B cell (primary cell): ENCODE measurements around the gene B3GALT6. TPM values are rescaled to one million over a fixed set of nuclear protein-coding genes. Genes with fewer than 3 reads are reported as not detected.

Experiments used
- ATAC-seq: fragments of 200-7000 bp; cut with Tn5 transposase; one replicate; pipeline ENCODE4 v1.10.0; 2021; ENCODE audit warnings: low read depth, mild to moderate bottlenecking, moderate number of reproducible peaks, moderate library complexity
- CTCF ChIA-PET: fragments of 350-600 bp; sonication (Branson Sonifier 250); formaldehyde crosslinking; loops from one replicate; lab custom pipeline; 2021; ENCODE audit warnings: antibody characterized with exemption, inconsistent platforms; lab: Charles Lee
- POLR2A ChIA-PET: fragments of 350-600 bp; sonication (Branson Sonifier 250); formaldehyde crosslinking; loops from one replicate; lab custom pipeline; 2021; ENCODE audit warnings: antibody characterized with exemption; lab: Charles Lee
- DNase-seq: peaks from one replicate; pipeline ENCODE4 v3.0.0; 2013
- H2AFZ ChIP-seq: 2 replicates; pipeline ENCODE4 v1.6.1; 2012; ENCODE audit warnings: mild to moderate bottlenecking, low read depth, low read length; ENCODE audit not compliant: insufficient read depth, poor library complexity, severe bottlenecking
- H3K27ac ChIP-seq, 2 donors: 1 replicate in 1 of 2; 2 replicates in 1 of 2; pipeline ENCODE4 v1.5.1; 2012 to 2013; ENCODE audit warnings: low read length in 2 of 2, mild to moderate bottlenecking in 2 of 2, moderate library complexity in 1 of 2
- H3K27me3 ChIP-seq, 4 experiments: fragments of 200-600 bp in 1 of 4; sonication (generic) in 1 of 4; replicated peaks in 1 of 4; 1 replicate in 2 of 4; 2 replicates in 2 of 4; pipeline versions ENCODE4 v1.6.1 to v1.7.0; 2013 to 2016; ENCODE audit warnings: low read length in 3 of 4, mild to moderate bottlenecking in 2 of 4, mixed read lengths in 1 of 4, moderate library complexity in 1 of 4; ENCODE audit not compliant: insufficient read depth in 4 of 4, control insufficient read depth in 3 of 4; ENCODE audit errors: control extremely low read depth in 1 of 4
- H3K36me3 ChIP-seq, 2 experiments: replicated peaks in 1 of 2; 1 replicate in 1 of 2; 2 replicates in 1 of 2; pipeline versions ENCODE4 v1.6.1 to v1.7.1; 2013; ENCODE audit warnings: low read length in 1 of 2; ENCODE audit not compliant: insufficient read depth in 2 of 2, control insufficient read depth in 1 of 2; ENCODE audit errors: control extremely low read depth in 1 of 2, extremely low read depth in 1 of 2
- H3K4me1 ChIP-seq, 2 donors: fragments of 200-600 bp in 1 of 2; sonication (generic) in 1 of 2; 1 replicate in 1 of 2; 2 replicates in 1 of 2; pipeline versions ENCODE4 v1.5.1 to v1.6.1; 2013 to 2017; ENCODE audit warnings: low read length in 2 of 2; ENCODE audit not compliant: control insufficient read depth in 2 of 2, insufficient read depth in 2 of 2
- H3K4me2 ChIP-seq: replicated peaks from 2 replicates; pipeline ENCODE3; 2012; ENCODE audit warnings: mild to moderate bottlenecking, low read depth, low read length; ENCODE audit not compliant: poor library complexity, severe bottlenecking
- H3K4me3 ChIP-seq, 5 experiments: fragments of 200-600 bp in 1 of 5; sonication (generic) in 1 of 5; 1 replicate in 3 of 5; 2 replicates in 2 of 5; pipeline versions ENCODE4 v1.5.1 to v1.7.0; 2011 to 2016; ENCODE audit warnings: low read length in 4 of 5, mild to moderate bottlenecking in 4 of 5, low read depth in 2 of 5, control low read depth in 1 of 5, moderate library complexity in 1 of 5; ENCODE audit not compliant: insufficient read depth in 1 of 5; ENCODE audit errors: control extremely low read depth in 1 of 5, extremely low read depth in 1 of 5
- H3K79me2 ChIP-seq: fragments of 200-600 bp; sonication (generic); one replicate; pipeline ENCODE4 v1.6.0; 2016; ENCODE audit warnings: low read length; ENCODE audit not compliant: control insufficient read depth, insufficient read depth
- H3K9ac ChIP-seq: fragments of 200-600 bp; sonication (generic); 2 replicates; pipeline ENCODE4 v1.6.1; 2017; ENCODE audit warnings: mild to moderate bottlenecking, low read length, moderate library complexity
- H3K9me3 ChIP-seq, 3 donors: one replicate each; pipeline versions ENCODE4 v1.6.1 to v1.7.1; 2013; ENCODE audit warnings: low read length in 2 of 3; ENCODE audit not compliant: control insufficient read depth in 2 of 3, insufficient read depth in 1 of 3; ENCODE audit errors: control extremely low read depth in 1 of 3
- H4K20me1 ChIP-seq: 2 replicates; pipeline ENCODE4 v1.6.0; 2012; ENCODE audit warnings: mild to moderate bottlenecking, low read length; ENCODE audit not compliant: insufficient read depth, control insufficient read depth, poor library complexity, severe bottlenecking
- H3K27ac Mint-ChIP-seq: one replicate; pipeline ENCODE4 v1.8.0; 2021; ENCODE audit warnings: mixed read lengths
- H3K27me3 Mint-ChIP-seq: one replicate; pipeline ENCODE4 v1.8.0; 2021; ENCODE audit warnings: mixed read lengths
- H3K4me1 Mint-ChIP-seq: one replicate; pipeline ENCODE4 v1.8.0; 2021; ENCODE audit warnings: mixed read lengths
- H3K4me3 Mint-ChIP-seq: one replicate; pipeline ENCODE4 v1.8.0; 2021; ENCODE audit warnings: mixed read lengths
- H3K9me3 Mint-ChIP-seq: one replicate; pipeline ENCODE4 v1.8.0; 2022; ENCODE audit warnings: mixed read lengths; ENCODE audit not compliant: insufficient read depth
- EZH2 ChIP-seq: IDR thresholded peaks from 2 replicates; pipeline ENCODE4 v1.6.1; 2012; ENCODE audit warnings: borderline replicate concordance, low read depth, mild to moderate bottlenecking, moderate library complexity, low read length; ENCODE audit not compliant: insufficient read depth, poor library complexity, severe bottlenecking
- WGBS: methylation state at CpG from one replicate; pipeline ENCODE4 v1.1.5; 2013; ENCODE audit warnings: missing lambda C conversion rate; ENCODE audit not compliant: insufficient coverage; 5-methylcytosine and 5-hydroxymethylcytosine counted together
- intact Hi-C: fragments of 100-400 bp; cut with micrococcal nuclease; formaldehyde crosslinking; loops from one replicate; pipeline ENCODE4 v1.10.0; 2022
- polyA plus RNA-seq: library from polyadenylated mRNA; depleted of rRNA; stranded (reverse); fragments of >200 nt; gene quantifications from 2 replicates; pipeline ENCODE4 v1.2.3, GENCODE V29; 2012
- total RNA-seq, 2 donors: library from RNA; stranded (reverse); fragments of 120-200 nt in 1 of 2; gene quantifications; 1 replicate in 1 of 2; 2 replicates in 1 of 2; pipeline versions ENCODE4 v1.2.3 to v1.2.4, GENCODE V29; 2013 to 2022
- TF ChIP-seq, protein P1 (sequence below): fragments of 200-600 bp; IDR thresholded peaks from one replicate; pipeline ENCODE4 v1.8.0; 2022; ENCODE audit warnings: antibody characterized with exemption, mild to moderate bottlenecking

Gene B3GALT6
- total and polyA plus RNA-seq, 2 donors (not counting 1 experiment from before 2014, with no cell fraction given), result 5.9 to 21.0 TPM

DNA sequence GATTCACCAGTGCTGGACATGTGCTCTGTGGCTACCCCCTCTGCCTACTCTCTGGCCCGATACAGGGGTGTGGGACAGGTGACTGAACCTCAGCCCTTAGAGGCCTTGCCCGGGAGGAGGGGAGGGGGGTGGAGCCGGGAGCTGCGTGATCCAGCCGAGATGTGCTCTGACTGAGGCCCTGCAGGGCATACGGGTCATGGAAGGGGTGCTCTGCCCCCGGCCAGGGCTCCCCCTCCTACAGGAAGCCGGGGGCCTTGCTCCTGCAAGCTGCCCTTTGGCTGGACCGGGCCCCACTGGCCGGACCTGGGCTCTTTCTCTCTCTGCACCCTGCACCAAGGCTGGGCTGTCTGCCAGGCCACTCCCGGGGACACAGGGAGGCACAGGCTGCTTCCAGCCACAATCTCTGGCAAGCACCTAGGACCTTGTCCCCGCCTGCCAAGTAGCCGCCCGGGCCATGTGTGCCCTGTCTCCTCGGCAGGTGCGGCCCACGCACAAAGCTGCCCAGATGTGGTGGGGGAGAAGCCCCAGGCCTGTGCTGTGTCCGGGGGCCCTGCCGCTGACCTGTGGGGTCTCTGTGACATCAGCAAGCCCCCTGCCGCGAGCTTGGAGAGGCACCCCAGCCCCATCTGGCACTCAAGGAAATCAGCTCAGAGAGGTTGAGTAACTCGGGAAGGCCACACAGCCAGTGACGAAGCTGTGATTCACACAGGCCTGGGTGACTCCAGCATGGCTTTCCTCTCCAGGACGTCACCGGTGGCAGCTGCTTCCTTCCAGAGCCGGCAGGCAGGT lies 49.7 kb downstream of the B3GALT6 start:
- Histone ChIP-seq H3K4me1 (peaks cover 0 to 3% of the 10 kb centered on the region in 2 donors), H3K27me3 (no peaks in the 10 kb centered on the region), H3K9ac (no peak overlapping the region), H3K4me3 (no peak overlapping the region), H3K79me2 (no peaks in the 10 kb centered on the region), H3K9me3 (no peaks in the 10 kb centered on the region), H3K4me2 (no peak overlapping the region), H3K27ac (no peak overlapping the region), H4K20me1 (no peaks in the 10 kb centered on the region), H3K36me3 (no peaks in the 10 kb centered on the region), H2AFZ (no peak overlapping the region)
- no peak for DNase-seq
- 83% methylated on average over 26 of the region's 26 CpGs for WGBS
- no peaks in the 10 kb centered on the region for H3K9me3 Mint-ChIP-seq
- intact Hi-C loops, result no loop called here
- POLR2A ChIA-PET, result no interaction called here
- CTCF ChIA-PET, result interaction anchor here (1.8 kb wide), 1 partner anchor 10 kb away, joined by 3 read pairs; no protein-coding TSS in a partner anchor
- no peak overlapping the region for H3K27ac Mint-ChIP-seq
- no peaks in the 10 kb centered on the region for H3K27me3 Mint-ChIP-seq
- TF ChIP-seq EZH2, result no peak
- TF ChIP-seq, protein P1, sequence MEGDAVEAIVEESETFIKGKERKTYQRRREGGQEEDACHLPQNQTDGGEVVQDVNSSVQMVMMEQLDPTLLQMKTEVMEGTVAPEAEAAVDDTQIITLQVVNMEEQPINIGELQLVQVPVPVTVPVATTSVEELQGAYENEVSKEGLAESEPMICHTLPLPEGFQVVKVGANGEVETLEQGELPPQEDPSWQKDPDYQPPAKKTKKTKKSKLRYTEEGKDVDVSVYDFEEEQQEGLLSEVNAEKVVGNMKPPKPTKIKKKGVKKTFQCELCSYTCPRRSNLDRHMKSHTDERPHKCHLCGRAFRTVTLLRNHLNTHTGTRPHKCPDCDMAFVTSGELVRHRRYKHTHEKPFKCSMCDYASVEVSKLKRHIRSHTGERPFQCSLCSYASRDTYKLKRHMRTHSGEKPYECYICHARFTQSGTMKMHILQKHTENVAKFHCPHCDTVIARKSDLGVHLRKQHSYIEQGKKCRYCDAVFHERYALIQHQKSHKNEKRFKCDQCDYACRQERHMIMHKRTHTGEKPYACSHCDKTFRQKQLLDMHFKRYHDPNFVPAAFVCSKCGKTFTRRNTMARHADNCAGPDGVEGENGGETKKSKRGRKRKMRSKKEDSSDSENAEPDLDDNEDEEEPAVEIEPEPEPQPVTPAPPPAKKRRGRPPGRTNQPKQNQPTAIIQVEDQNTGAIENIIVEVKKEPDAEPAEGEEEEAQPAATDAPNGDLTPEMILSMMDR, result no peak
- no peak overlapping the region for H3K4me3 Mint-ChIP-seq
- peaks cover 3% of the 10 kb centered on the region for H3K4me1 Mint-ChIP-seq
- ATAC-seq, result no peak

GRCh38 chr1:1282998-1283397 lies 51.0 kb downstream of the B3GALT6 start:
- POLR2A ChIA-PET, result no interaction called here

More at GRCh38 chr1:1282998-1283397, 51.0 kb downstream of the B3GALT6 start:
- no peaks in the 10 kb centered on the region for H3K27me3 Mint-ChIP-seq
- Histone ChIP-seq H3K27ac (no peak overlapping the region), H3K4me2 (no peak overlapping the region), H3K9me3 (no peaks in the 10 kb centered on the region), H3K9ac (no peak overlapping the region), H3K36me3 (no peaks in the 10 kb centered on the region), H3K79me2 (no peaks in the 10 kb centered on the region), H4K20me1 (no peaks in the 10 kb centered on the region), H3K4me1 (peaks cover 0 to 3% of the 10 kb centered on the region in 2 donors), H3K27me3 (no peaks in the 10 kb centered on the region), H3K4me3 (no peak overlapping the region), H2AFZ (no peak overlapping the region)
- WGBS, result 92% methylated on average over 13 of the region's 14 CpGs
- intact Hi-C loops, result no loop called here
- CTCF ChIA-PET, result interaction anchor here (0.7 to 1.8 kb wide), 3 partner anchors 9 to 161 kb away, joined by 3 read pairs; no protein-coding TSS in a partner anchor
- H3K9me3 Mint-ChIP-seq, result no peaks in the 10 kb centered on the region
- DNase-seq (no peak), ATAC-seq (no peak)
- H3K4me1 Mint-ChIP-seq, result peaks cover 3% of the 10 kb centered on the region
- TF ChIP-seq, protein P1, result no peak
- no peak for TF ChIP-seq EZH2
- no peak overlapping the region for H3K27ac Mint-ChIP-seq
- H3K4me3 Mint-ChIP-seq, result no peak overlapping the region
